Stimulated activated CD4-positive, alpha-beta T cell treated with anti-CD3 and anti-CD28 coated beads, Interleukin-1b, Interleukin-23, amount 100 ng/mL, for 24 hours (primary cell): ENCODE results near the gene RO60.

Source experiments
- DNase-seq, 4 experiments: peaks; one replicate each; pipeline ENCODE4 v3.0.0-alpha.2; 2020; ENCODE audit warnings: low read depth in 4 of 4, low spot score in 1 of 4

The RO60 gene

GRCh38 chr1:193060406-193060805, 994 bp downstream of the RO60 start:
- DNase-seq = no peak

- DNase-seq = no peak
Observed at GRCh38 chr1:193060938-193061337, 1.5 kb downstream of the RO60 start.

- DNase-seq = no peak
Observed at GRCh38 chr1:193062698-193063463, 3.5 kb downstream of the RO60 start.

GRCh38 chr1:193065954-193066353, 6.5 kb downstream of the RO60 start:
- no peak for DNase-seq

- no peak for DNase-seq
Observed at GRCh38 chr1:193066606-193067005, 7.2 kb downstream of the RO60 start.

- DNase-seq = no peak
Observed at GRCh38 chr1:193068013-193068412, 8.6 kb downstream of the RO60 start.

GRCh38 chr1:193069748-193070385, 10.5 kb downstream of the RO60 start:
- DNase-seq = no peak

GRCh38 chr1:193070386-193070753, 11.0 kb downstream of the RO60 start:
- no peak for DNase-seq

GRCh38 chr1:193070942-193071341, 11.5 kb downstream of the RO60 start:
- no peak for DNase-seq

- no peak for DNase-seq
Observed at GRCh38 chr1:193077991-193078390, 18.6 kb downstream of the RO60 start.

GRCh38 chr1:193079187-193079586, 19.8 kb downstream of the RO60 start:
- no peak for DNase-seq

- DNase-seq = no peak
Observed at GRCh38 chr1:193083365-193084088, 24.1 kb downstream of the RO60 start.

GRCh38 chr1:193085263-193085662, 25.9 kb downstream of the RO60 start:
- DNase-seq = no peak

- DNase-seq = no peak
Observed at GRCh38 chr1:193086342-193086741, 26.9 kb downstream of the RO60 start.

GRCh38 chr1:193087893-193088292, 28.5 kb downstream of the RO60 start:
- no peak for DNase-seq

- no peak for DNase-seq
Observed at GRCh38 chr1:193090865-193091264, 31.5 kb downstream of the RO60 start.

GRCh38 chr1:193094112-193094511, 34.7 kb downstream of the RO60 start:
- no peak for DNase-seq

GRCh38 chr1:193102662-193103061, 43.2 kb downstream of the RO60 start:
- DNase-seq = no peak

GRCh38 chr1:193103759-193104501, 44.5 kb downstream of the RO60 start:
- DNase-seq = no peak

GRCh38 chr1:193104502-193104906, 45.1 kb downstream of the RO60 start:
- no peak for DNase-seq
